Neural cell (in vitro differentiated cells): ENCODE data around the gene SORL1-AS1.

Experiments used
- H2AFZ ChIP-seq: fragments of 200-600, 300-800 bp; sonication (generic), shearing (Covaris generic); 2 replicates; pipeline ENCODE4 v1.6.0; 2014; ENCODE audit warnings: low read depth, mild to moderate bottlenecking, antibody characterized with exemption, low read length, moderate library complexity
- H3F3A ChIP-seq: fragments of 200-600 bp; shearing (Covaris generic); 2 replicates; pipeline ENCODE4 v1.6.1; 2016; ENCODE audit warnings: mild to moderate bottlenecking, moderate library complexity, mixed read lengths, antibody characterized with exemption, low read length; ENCODE audit not compliant: insufficient read depth, poor library complexity, severe bottlenecking
- H3K27ac ChIP-seq: fragments of 200-600, 300-800 bp; sonication (generic), shearing (Covaris generic); 2 replicates; pipeline ENCODE4 v1.5.1; 2014; ENCODE audit warnings: mild to moderate bottlenecking, low read length, moderate library complexity
- H3K27me3 ChIP-seq: fragments of 300-800, 200-600 bp; sonication (generic), shearing (Covaris generic); 2 replicates; pipeline ENCODE4 v1.6.0; 2014; ENCODE audit warnings: mild to moderate bottlenecking, low read depth, low read length, moderate library complexity; ENCODE audit not compliant: insufficient read depth
- H3K36me3 ChIP-seq: fragments of 300-800, 200-600 bp; sonication (generic), shearing (Covaris generic); 2 replicates; pipeline ENCODE4 v1.5.1; 2014; ENCODE audit warnings: mild to moderate bottlenecking, antibody characterized with exemption, low read length, moderate library complexity; ENCODE audit not compliant: insufficient read depth
- H3K4me2 ChIP-seq: fragments of 300-800, 200-600 bp; sonication (generic), shearing (Covaris generic); 2 replicates; pipeline ENCODE4 v1.6.0; 2014; ENCODE audit warnings: mild to moderate bottlenecking, low read length
- H3K4me3 ChIP-seq: fragments of 300-800, 200-600 bp; sonication (generic), shearing (Covaris generic); 2 replicates; pipeline ENCODE4 v1.5.1; 2014; ENCODE audit warnings: mild to moderate bottlenecking, low read length, moderate library complexity
- H3K79me2 ChIP-seq: fragments of 200-600 bp; shearing (Covaris generic); replicated peaks from 2 replicates; pipeline ENCODE4 v1.6.0; 2014; ENCODE audit warnings: mild to moderate bottlenecking, low read length, moderate library complexity; ENCODE audit not compliant: insufficient read depth
- H3K9ac ChIP-seq: fragments of 300-800, 200-600 bp; sonication (generic), shearing (Covaris generic); 2 replicates; pipeline ENCODE4 v1.6.1; 2016; ENCODE audit warnings: mild to moderate bottlenecking, low read length, mixed read lengths
- H3K9me2 ChIP-seq: fragments of 200-600 bp; shearing (Covaris generic); 2 replicates; pipeline ENCODE4 v1.6.1; 2016; ENCODE audit warnings: mild to moderate bottlenecking, low read length, mixed read lengths; ENCODE audit not compliant: insufficient read depth
- H3K9me3 ChIP-seq: fragments of 200-600, 300-800 bp; sonication (generic), shearing (Covaris generic); 2 replicates; pipeline ENCODE4 v1.6.1; 2016; ENCODE audit warnings: mild to moderate bottlenecking, mixed run types, low read length, moderate library complexity, mixed read lengths
- H4K20me1 ChIP-seq: fragments of 200-600 bp; shearing (Covaris generic); 2 replicates; pipeline ENCODE4 v1.6.1; 2016; ENCODE audit warnings: mild to moderate bottlenecking, mixed run types; ENCODE audit not compliant: insufficient read depth
- EP300 ChIP-seq: fragments of 450-650 bp; conservative IDR thresholded peaks from 2 replicates; pipeline ENCODE4 v1.6.1; 2014; ENCODE audit warnings: antibody characterized with exemption, mild to moderate bottlenecking, moderate library complexity; ENCODE audit not compliant: poor library complexity, severe bottlenecking
- EZH2 ChIP-seq: fragments of 200-600, 300-800 bp; shearing (Covaris generic), sonication (generic); IDR thresholded peaks from 2 replicates; pipeline ENCODE4 v1.6.1; 2014; ENCODE audit warnings: antibody characterized with exemption, low read length, borderline replicate concordance, mild to moderate bottlenecking; ENCODE audit not compliant: insufficient read depth, poor library complexity, severe bottlenecking
- MXI1 ChIP-seq: fragments of 450-650 bp; conservative IDR thresholded peaks from 2 replicates; pipeline ENCODE4 v1.6.1; 2014; ENCODE audit warnings: antibody characterized with exemption, mild to moderate bottlenecking; ENCODE audit not compliant: poor library complexity, severe bottlenecking
- POLR2AphosphoS5 ChIP-seq: IDR thresholded peaks from 2 replicates; pipeline ENCODE4 v1.6.1; 2012
- RAD21 ChIP-seq: fragments of 450-650 bp; conservative IDR thresholded peaks from 2 replicates; pipeline ENCODE4 v1.6.1; 2014; ENCODE audit warnings: antibody characterized with exemption, mild to moderate bottlenecking, moderate library complexity
- SMC3 ChIP-seq: fragments of 450-650 bp; conservative IDR thresholded peaks from 2 replicates; pipeline ENCODE4 v1.6.1; 2014; ENCODE audit warnings: antibody characterized with exemption, mild to moderate bottlenecking, moderate library complexity; ENCODE audit not compliant: poor library complexity
- TAF1 ChIP-seq: IDR thresholded peaks from 2 replicates; pipeline ENCODE4 v1.6.1; 2012; ENCODE audit warnings: low read depth
- TF ChIP-seq, protein P1 (sequence below): fragments of 450-650 bp; IDR thresholded peaks from 2 replicates; pipeline ENCODE4 v1.5.1; 2014; ENCODE audit warnings: antibody characterized with exemption, mild to moderate bottlenecking, moderate library complexity; ENCODE audit not compliant: poor library complexity, severe bottlenecking
- TF ChIP-seq, protein P2 (sequence below): IDR thresholded peaks from 2 replicates; pipeline ENCODE4 v1.6.1; 2012; ENCODE audit warnings: borderline replicate concordance

Gene SORL1-AS1

DNA sequence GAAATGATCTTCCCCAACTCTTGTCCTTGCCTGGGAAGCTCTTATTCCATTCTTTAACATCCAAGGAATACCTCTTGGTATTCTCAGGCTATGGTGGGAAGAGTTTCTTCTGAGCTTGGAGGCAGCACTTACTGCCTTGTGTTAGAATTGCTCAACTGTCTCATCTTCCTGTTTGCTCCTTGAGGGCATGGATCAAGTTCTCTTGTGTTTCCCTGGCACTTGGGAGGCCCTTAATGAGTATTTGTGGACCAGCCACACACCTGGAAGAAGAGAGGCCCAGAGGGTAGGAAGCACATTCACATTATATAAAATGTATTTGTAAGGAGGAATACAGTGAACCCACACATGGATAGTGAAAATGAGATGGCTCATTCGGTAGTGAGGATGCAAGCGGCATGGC lies 3.4 kb upstream of the SORL1-AS1 start:
- no peak overlapping the region for H3K27ac ChIP-seq
- H3K79me2 ChIP-seq, result no peaks in the 10 kb centered on the region
- H3K9ac ChIP-seq, result no peak overlapping the region
- H2AFZ ChIP-seq, result no peak overlapping the region
- H3K9me2 ChIP-seq, result no peaks in the 10 kb centered on the region
- H3K27me3 ChIP-seq, result no peaks in the 10 kb centered on the region
- H3F3A ChIP-seq, result no peaks in the 10 kb centered on the region
- no peak overlapping the region for H3K4me2 ChIP-seq
- H4K20me1 ChIP-seq, result no peaks in the 10 kb centered on the region
- no peak overlapping the region for H3K4me3 ChIP-seq
- TF ChIP-seq, protein P1, sequence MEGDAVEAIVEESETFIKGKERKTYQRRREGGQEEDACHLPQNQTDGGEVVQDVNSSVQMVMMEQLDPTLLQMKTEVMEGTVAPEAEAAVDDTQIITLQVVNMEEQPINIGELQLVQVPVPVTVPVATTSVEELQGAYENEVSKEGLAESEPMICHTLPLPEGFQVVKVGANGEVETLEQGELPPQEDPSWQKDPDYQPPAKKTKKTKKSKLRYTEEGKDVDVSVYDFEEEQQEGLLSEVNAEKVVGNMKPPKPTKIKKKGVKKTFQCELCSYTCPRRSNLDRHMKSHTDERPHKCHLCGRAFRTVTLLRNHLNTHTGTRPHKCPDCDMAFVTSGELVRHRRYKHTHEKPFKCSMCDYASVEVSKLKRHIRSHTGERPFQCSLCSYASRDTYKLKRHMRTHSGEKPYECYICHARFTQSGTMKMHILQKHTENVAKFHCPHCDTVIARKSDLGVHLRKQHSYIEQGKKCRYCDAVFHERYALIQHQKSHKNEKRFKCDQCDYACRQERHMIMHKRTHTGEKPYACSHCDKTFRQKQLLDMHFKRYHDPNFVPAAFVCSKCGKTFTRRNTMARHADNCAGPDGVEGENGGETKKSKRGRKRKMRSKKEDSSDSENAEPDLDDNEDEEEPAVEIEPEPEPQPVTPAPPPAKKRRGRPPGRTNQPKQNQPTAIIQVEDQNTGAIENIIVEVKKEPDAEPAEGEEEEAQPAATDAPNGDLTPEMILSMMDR, result no peak
- TF ChIP-seq EP300 (no peak), MXI1 (no peak), SMC3 (no peak), RAD21 (no peak), TAF1 (no peak), POLR2AphosphoS5 (no peak), EZH2 (no peak)
- TF ChIP-seq, protein P2, sequence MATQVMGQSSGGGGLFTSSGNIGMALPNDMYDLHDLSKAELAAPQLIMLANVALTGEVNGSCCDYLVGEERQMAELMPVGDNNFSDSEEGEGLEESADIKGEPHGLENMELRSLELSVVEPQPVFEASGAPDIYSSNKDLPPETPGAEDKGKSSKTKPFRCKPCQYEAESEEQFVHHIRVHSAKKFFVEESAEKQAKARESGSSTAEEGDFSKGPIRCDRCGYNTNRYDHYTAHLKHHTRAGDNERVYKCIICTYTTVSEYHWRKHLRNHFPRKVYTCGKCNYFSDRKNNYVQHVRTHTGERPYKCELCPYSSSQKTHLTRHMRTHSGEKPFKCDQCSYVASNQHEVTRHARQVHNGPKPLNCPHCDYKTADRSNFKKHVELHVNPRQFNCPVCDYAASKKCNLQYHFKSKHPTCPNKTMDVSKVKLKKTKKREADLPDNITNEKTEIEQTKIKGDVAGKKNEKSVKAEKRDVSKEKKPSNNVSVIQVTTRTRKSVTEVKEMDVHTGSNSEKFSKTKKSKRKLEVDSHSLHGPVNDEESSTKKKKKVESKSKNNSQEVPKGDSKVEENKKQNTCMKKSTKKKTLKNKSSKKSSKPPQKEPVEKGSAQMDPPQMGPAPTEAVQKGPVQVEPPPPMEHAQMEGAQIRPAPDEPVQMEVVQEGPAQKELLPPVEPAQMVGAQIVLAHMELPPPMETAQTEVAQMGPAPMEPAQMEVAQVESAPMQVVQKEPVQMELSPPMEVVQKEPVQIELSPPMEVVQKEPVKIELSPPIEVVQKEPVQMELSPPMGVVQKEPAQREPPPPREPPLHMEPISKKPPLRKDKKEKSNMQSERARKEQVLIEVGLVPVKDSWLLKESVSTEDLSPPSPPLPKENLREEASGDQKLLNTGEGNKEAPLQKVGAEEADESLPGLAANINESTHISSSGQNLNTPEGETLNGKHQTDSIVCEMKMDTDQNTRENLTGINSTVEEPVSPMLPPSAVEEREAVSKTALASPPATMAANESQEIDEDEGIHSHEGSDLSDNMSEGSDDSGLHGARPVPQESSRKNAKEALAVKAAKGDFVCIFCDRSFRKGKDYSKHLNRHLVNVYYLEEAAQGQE, result no peak
- H3K36me3 ChIP-seq, result no peaks in the 10 kb centered on the region
- no peaks in the 10 kb centered on the region for H3K9me3 ChIP-seq

DNA sequence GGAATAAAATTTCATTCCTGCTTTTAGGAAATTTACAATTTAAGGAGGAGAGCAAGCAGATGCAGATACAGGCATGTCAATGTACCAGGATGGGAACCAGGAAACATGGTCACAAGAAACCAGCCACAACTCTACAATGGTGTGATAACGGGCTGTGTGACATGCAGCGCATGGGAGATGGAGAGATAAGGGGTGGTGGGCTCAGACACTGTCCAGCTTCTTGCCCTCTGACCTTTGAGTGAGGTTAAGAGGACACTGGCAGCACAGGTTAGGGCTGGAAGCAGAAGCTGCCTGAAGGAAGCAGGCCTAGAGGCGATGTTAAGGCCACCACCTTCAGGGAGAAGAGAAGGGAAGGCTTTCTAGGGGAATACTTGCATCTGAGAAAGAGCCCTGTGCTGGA lies 2.3 kb upstream of the SORL1-AS1 start:
- Histone ChIP-seq H3K9ac (no peak overlapping the region), H3K4me2 (no peak overlapping the region), H3K27me3 (no peaks in the 10 kb centered on the region), H4K20me1 (no peaks in the 10 kb centered on the region), H3K27ac (no peak overlapping the region), H3K36me3 (no peaks in the 10 kb centered on the region), H3K4me3 (no peak overlapping the region), H3K9me2 (no peaks in the 10 kb centered on the region), H2AFZ (no peak overlapping the region), H3K79me2 (no peaks in the 10 kb centered on the region), H3F3A (no peaks in the 10 kb centered on the region), H3K9me3 (no peaks in the 10 kb centered on the region)
- TF ChIP-seq, protein P1, result no peak
- TF ChIP-seq RAD21 (no peak), EP300 (no peak), MXI1 (no peak), SMC3 (no peak)
